Mesenchymal stem cell (in vitro differentiated cells and primary cell): ENCODE results near the gene MYLK.

ENCODE experiments used
- DNase-seq: peaks from one replicate; pipeline ENCODE4 v3.0.0-alpha.2; 2013
- H2AFZ ChIP-seq: one replicate; pipeline ENCODE4 v1.6.1; 2013; ENCODE audit warnings: low read depth, mild to moderate bottlenecking, control low read depth, inconsistent platforms, low read length, moderate library complexity
- H2AK5ac ChIP-seq: 2 replicates; pipeline ENCODE4 v1.6.1; 2013; ENCODE audit warnings: low read length, moderate library complexity, mild to moderate bottlenecking, inconsistent platforms; ENCODE audit not compliant: severe bottlenecking
- H2BK120ac ChIP-seq: one replicate; pipeline ENCODE4 v1.6.1; 2013; ENCODE audit warnings: low read depth, mild to moderate bottlenecking, inconsistent platforms, low read length, moderate library complexity
- H2BK12ac ChIP-seq, 2 experiments: one replicate each; pipeline ENCODE4 v1.6.1; 2013; ENCODE audit warnings: inconsistent platforms in 2 of 2, low read length in 2 of 2, mild to moderate bottlenecking in 2 of 2, moderate library complexity in 2 of 2, control low read depth in 1 of 2
- H2BK15ac ChIP-seq: one replicate; pipeline ENCODE4 v1.6.1; 2013; ENCODE audit warnings: mild to moderate bottlenecking, low read depth, inconsistent platforms; ENCODE audit not compliant: poor library complexity, severe bottlenecking
- H2BK5ac ChIP-seq: 2 replicates; pipeline ENCODE4 v1.6.1; 2013; ENCODE audit warnings: low read depth, mild to moderate bottlenecking, low read length, control low read depth, inconsistent platforms; ENCODE audit not compliant: poor library complexity, severe bottlenecking
- H3K14ac ChIP-seq, 2 experiments: one replicate each; pipeline ENCODE4 v1.6.1; 2013; ENCODE audit warnings: inconsistent platforms in 2 of 2, low read length in 2 of 2, control low read depth in 1 of 2, mild to moderate bottlenecking in 1 of 2, moderate library complexity in 1 of 2
- H3K18ac ChIP-seq, 2 experiments: one replicate each; pipeline ENCODE4 v1.6.1; 2013; ENCODE audit warnings: inconsistent platforms in 2 of 2, low read length in 2 of 2, control low read depth in 1 of 2, low read depth in 1 of 2, mild to moderate bottlenecking in 1 of 2
- H3K23ac ChIP-seq, 2 experiments: one replicate each; pipeline ENCODE4 v1.6.1; 2013; ENCODE audit warnings: inconsistent platforms in 2 of 2, low read length in 2 of 2, mild to moderate bottlenecking in 2 of 2, moderate library complexity in 2 of 2, control low read depth in 1 of 2
- H3K27ac ChIP-seq: 2 replicates; pipeline ENCODE4 v1.5.1; 2013; ENCODE audit warnings: mild to moderate bottlenecking, moderate library complexity, low read length, control low read depth, inconsistent platforms; ENCODE audit not compliant: poor library complexity, severe bottlenecking
- H3K27me3 ChIP-seq, 2 experiments: 2 replicates each; pipeline versions ENCODE4 v1.6.1 to v1.7.0; 2013; ENCODE audit warnings: low read length in 2 of 2, mild to moderate bottlenecking in 2 of 2, moderate library complexity in 2 of 2, control low read depth in 1 of 2, inconsistent platforms in 1 of 2; ENCODE audit not compliant: control insufficient read depth in 1 of 2, insufficient read depth in 1 of 2
- H3K36me3 ChIP-seq, 2 experiments: 2 replicates each; pipeline versions ENCODE4 v1.6.1 to v1.7.0; 2013; ENCODE audit warnings: low read length in 2 of 2, control low read depth in 1 of 2, inconsistent platforms in 1 of 2, low read depth in 1 of 2, mild to moderate bottlenecking in 1 of 2; ENCODE audit not compliant: insufficient read depth in 2 of 2, control insufficient read depth in 1 of 2
- H3K4ac ChIP-seq, 2 experiments: one replicate each; pipeline ENCODE4 v1.6.1; 2013; ENCODE audit warnings: inconsistent platforms in 2 of 2, low read length in 2 of 2, mild to moderate bottlenecking in 2 of 2, moderate library complexity in 2 of 2, control low read depth in 1 of 2, low read depth in 1 of 2
- H3K4me1 ChIP-seq: 2 replicates; pipeline ENCODE4 v1.6.1; 2013; ENCODE audit warnings: low read depth, low read length, control low read depth; ENCODE audit not compliant: control insufficient read depth, insufficient read depth
- H3K4me2 ChIP-seq: 2 replicates; pipeline ENCODE4 v1.6.1; 2013; ENCODE audit warnings: low read length, mild to moderate bottlenecking, inconsistent platforms; ENCODE audit not compliant: poor library complexity, severe bottlenecking
- H3K4me3 ChIP-seq, 2 experiments: 2 replicates each; pipeline versions ENCODE4 v1.5.1 to v1.7.0; 2013; ENCODE audit warnings: low read length in 2 of 2, mild to moderate bottlenecking in 2 of 2, control low read depth in 1 of 2, low read depth in 1 of 2; ENCODE audit not compliant: insufficient read depth in 1 of 2
- H3K79me1 ChIP-seq: replicated peaks from 2 replicates; pipeline ENCODE4 v1.6.1; 2013; ENCODE audit warnings: mild to moderate bottlenecking, control low read depth, low read length, inconsistent platforms; ENCODE audit not compliant: poor library complexity, severe bottlenecking
- H3K9ac ChIP-seq: 2 replicates; pipeline ENCODE4 v1.7.0; 2013; ENCODE audit warnings: mild to moderate bottlenecking, low read length, moderate library complexity
- H3K9me3 ChIP-seq: 2 replicates; pipeline ENCODE4 v1.7.0; 2013; ENCODE audit warnings: mild to moderate bottlenecking, low read length; ENCODE audit not compliant: control insufficient read depth
- H4K8ac ChIP-seq: one replicate; pipeline ENCODE4 v1.6.1; 2013; ENCODE audit warnings: inconsistent platforms, mild to moderate bottlenecking, low read length, moderate library complexity
- H4K91ac ChIP-seq: one replicate; pipeline ENCODE4 v1.6.1; 2013; ENCODE audit warnings: mild to moderate bottlenecking, low read length, inconsistent platforms
- WGBS: methylation state at CpG from one replicate; pipeline ENCODE4 v1.1.7; 2013; ENCODE audit warnings: mixed read lengths; 5-methylcytosine and 5-hydroxymethylcytosine counted together

Gene MYLK

DNA sequence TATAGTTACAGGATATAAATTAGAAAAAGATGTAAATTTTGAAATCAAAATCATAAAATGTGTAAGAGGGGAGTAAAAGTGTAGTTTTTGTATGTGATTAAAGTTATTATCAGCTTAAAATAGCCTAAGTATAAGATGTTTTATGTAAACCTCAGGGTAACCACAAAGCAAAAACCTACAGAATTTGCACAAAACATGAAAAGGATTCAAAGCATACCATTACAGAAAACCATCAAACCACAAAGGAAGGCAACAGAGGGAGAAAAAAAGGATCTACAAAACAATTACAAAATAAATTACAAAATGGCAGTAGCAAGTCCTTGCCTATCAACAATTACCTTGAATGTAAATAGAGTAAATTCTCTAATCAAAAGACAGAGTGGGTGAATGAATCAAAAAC lies 36.7 kb upstream of the MYLK start:
- H3K23ac ChIP-seq, result no peak overlapping the region
- H3K9ac ChIP-seq, result no peak overlapping the region
- H3K4me3 ChIP-seq, result no peak overlapping the region
- H3K36me3 ChIP-seq, result peaks cover 22 to 53% of the 10 kb centered on the region in 2 experiments
- no peak overlapping the region for H2AFZ ChIP-seq
- no peak overlapping the region for H2BK15ac ChIP-seq
- H3K27me3 ChIP-seq, result no peaks in the 10 kb centered on the region
- no peak overlapping the region for H3K4me2 ChIP-seq
- H3K18ac ChIP-seq, result no peak overlapping the region
- no peak overlapping the region for H3K14ac ChIP-seq
- H2BK5ac ChIP-seq, result no peak overlapping the region
- no peak overlapping the region for H2BK12ac ChIP-seq
- no peak for DNase-seq
- peaks cover 53% of the 10 kb centered on the region for H3K9me3 ChIP-seq
- H2BK120ac ChIP-seq, result no peak overlapping the region
- no peak overlapping the region for H4K8ac ChIP-seq
- H3K4me1 ChIP-seq, result no peaks in the 10 kb centered on the region
- no peak overlapping the region for H3K27ac ChIP-seq
- peaks cover 16% of the 10 kb centered on the region for H3K79me1 ChIP-seq
- no peak overlapping the region for H2AK5ac ChIP-seq
- H3K4ac ChIP-seq, result no peak overlapping the region
- H4K91ac ChIP-seq, result no peak overlapping the region

DNA sequence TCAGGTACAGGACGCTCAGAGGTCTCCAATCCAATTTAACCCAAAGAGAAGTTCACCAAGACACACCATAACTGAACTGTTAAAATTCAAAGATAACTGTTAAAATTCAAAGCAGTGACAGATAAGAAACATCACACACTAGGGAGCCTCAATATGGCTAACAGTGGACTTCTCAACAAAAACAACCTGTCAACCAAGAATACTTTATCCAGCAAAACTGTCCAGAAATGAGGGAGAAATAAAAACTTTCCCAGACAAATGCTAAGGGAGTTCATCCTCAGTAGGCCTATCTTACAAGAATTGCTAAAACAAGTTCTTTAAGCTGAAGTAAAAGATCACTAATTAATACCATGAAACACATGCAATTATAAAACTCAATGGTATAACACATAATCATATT lies 36.3 kb upstream of the MYLK start:
- Histone ChIP-seq H2BK120ac (no peak overlapping the region), H3K18ac (no peak overlapping the region), H3K23ac (no peak overlapping the region), H3K79me1 (peaks cover 16% of the 10 kb centered on the region), H3K4me3 (no peak overlapping the region), H2BK5ac (no peak overlapping the region), H2BK15ac (no peak overlapping the region), H4K91ac (no peak overlapping the region), H3K27me3 (no peaks in the 10 kb centered on the region), H3K36me3 (peaks cover 20 to 49% of the 10 kb centered on the region in 2 experiments), H3K9ac (no peak overlapping the region), H3K4me2 (no peak overlapping the region), H3K9me3 (peaks cover 53% of the 10 kb centered on the region), H3K4ac (no peak overlapping the region), H4K8ac (no peak overlapping the region), H2AFZ (no peak overlapping the region), H3K4me1 (no peaks in the 10 kb centered on the region), H2BK12ac (no peak overlapping the region), H3K27ac (no peak overlapping the region), H3K14ac (no peak overlapping the region), H2AK5ac (no peak overlapping the region)
- WGBS, result 95% methylated on average over 1 of the region's 1 CpG
- no peak for DNase-seq

DNA sequence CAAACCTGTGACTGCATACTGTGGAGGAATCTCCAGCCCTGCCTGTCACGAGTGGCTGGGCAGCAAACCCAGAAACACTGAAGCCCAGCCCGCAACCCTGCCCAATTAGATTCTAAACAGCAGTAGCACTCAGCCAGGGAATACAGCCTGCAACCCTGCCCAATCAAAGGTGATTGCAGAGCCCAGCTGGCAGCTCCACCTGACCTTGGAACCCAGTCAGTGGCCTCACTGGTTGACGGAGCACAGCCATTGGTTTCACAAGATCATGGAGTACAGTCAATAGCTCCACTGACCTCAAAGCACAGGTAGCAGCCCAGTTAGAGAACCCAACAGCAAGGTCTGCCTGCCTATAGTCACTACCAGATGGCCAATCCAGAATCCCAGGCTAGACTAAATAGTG lies 35.2 kb upstream of the MYLK start:
- Histone ChIP-seq H3K79me1 (peaks cover 16% of the 10 kb centered on the region), H3K9me3 (peaks cover 53% of the 10 kb centered on the region), H3K23ac (no peak overlapping the region), H3K4me3 (no peak overlapping the region), H3K9ac (no peak overlapping the region), H4K91ac (no peak overlapping the region), H3K36me3 (peaks cover 22 to 49% of the 10 kb centered on the region in 2 experiments), H2BK5ac (no peak overlapping the region), H3K27me3 (no peaks in the 10 kb centered on the region), H2BK120ac (no peak overlapping the region), H3K4ac (no peak overlapping the region), H3K4me2 (no peak overlapping the region), H3K14ac (no peak overlapping the region), H2AFZ (no peak overlapping the region), H2BK12ac (no peak overlapping the region), H4K8ac (no peak overlapping the region), H2AK5ac (no peak overlapping the region), H3K27ac (no peak overlapping the region), H3K18ac (no peak overlapping the region), H2BK15ac (no peak overlapping the region), H3K4me1 (no peaks in the 10 kb centered on the region)
- WGBS, result 100% methylated on average over 3 of the region's 3 CpGs
- no peak for DNase-seq

DNA sequence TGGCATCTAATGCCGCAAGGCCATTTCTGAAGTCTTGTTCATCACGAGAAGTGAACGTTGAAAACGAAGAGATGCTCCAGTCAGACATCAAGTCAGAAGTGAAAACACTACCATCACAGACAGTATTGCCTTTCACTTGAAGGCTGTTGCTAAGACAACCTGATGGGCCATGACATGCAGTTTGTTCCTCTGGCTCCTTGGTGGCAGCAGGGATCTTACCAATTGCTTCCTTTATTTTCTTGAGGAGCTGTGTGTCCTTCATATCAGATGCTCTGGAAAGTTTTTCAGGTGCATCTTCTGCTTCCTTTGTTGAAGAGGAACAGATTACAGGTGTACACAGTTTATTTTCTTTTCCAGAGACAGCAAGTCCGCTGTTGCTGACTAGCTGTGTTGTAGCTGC lies 30.7 kb upstream of the MYLK start:
- no peak overlapping the region for H2BK12ac ChIP-seq
- peak overlapping the region in 1 of 2 experiments; percentile 77 for H3K23ac ChIP-seq
- H3K4ac ChIP-seq, result no peak overlapping the region
- H2AK5ac ChIP-seq, result no peak overlapping the region
- no peak overlapping the region for H3K18ac ChIP-seq
- peaks cover 13% of the 10 kb centered on the region for H3K9me3 ChIP-seq
- H2BK5ac ChIP-seq, result no peak overlapping the region
- H2AFZ ChIP-seq, result no peak overlapping the region
- no peak overlapping the region for H2BK15ac ChIP-seq
- H3K27me3 ChIP-seq, result no peaks in the 10 kb centered on the region
- H3K36me3 ChIP-seq, result peaks cover 22 to 28% of the 10 kb centered on the region in 2 experiments
- H4K91ac ChIP-seq, result no peak overlapping the region
- H3K4me3 ChIP-seq, result no peak overlapping the region
- no peak overlapping the region for H3K9ac ChIP-seq
- no peak for DNase-seq
- no peak overlapping the region for H3K4me2 ChIP-seq
- no peak overlapping the region for H2BK120ac ChIP-seq
- H3K4me1 ChIP-seq, result no peaks in the 10 kb centered on the region
- WGBS, result 75% methylated on average over 5 of the region's 5 CpGs
- H4K8ac ChIP-seq, result no peak overlapping the region
- no peak overlapping the region for H3K14ac ChIP-seq
- H3K27ac ChIP-seq, result no peak overlapping the region
- peaks cover 12% of the 10 kb centered on the region for H3K79me1 ChIP-seq
